Hepatocyte (in vitro differentiated cells): ENCODE measurements around the gene CC2D2B. TPM values are rescaled to one million over a fixed set of nuclear protein-coding genes. Genes with fewer than 3 reads are reported as not detected.
"Not testable (repeated sequence)": the region's sequence is repeated elsewhere in the genome, so short reads cannot be mapped to it uniquely, and the experiment has no call there.

Source experiments
- DNase-seq: peaks from one replicate; pipeline ENCODE4 v3.0.0-alpha.2; 2016; ENCODE audit warnings: low spot score
- H2AFZ ChIP-seq: fragments of 200-600 bp; sonication (generic); 2 replicates; pipeline ENCODE4 v1.6.0; 2016; ENCODE audit warnings: antibody characterized with exemption, mild to moderate bottlenecking
- H3K27ac ChIP-seq: fragments of 200-600 bp; sonication (generic); 2 replicates; pipeline ENCODE4 v1.5.1; 2016; ENCODE audit warnings: mild to moderate bottlenecking
- H3K27me3 ChIP-seq: fragments of 200-600 bp; sonication (generic); 2 replicates; pipeline ENCODE4 v1.6.1; 2016
- H3K36me3 ChIP-seq: fragments of 200-600 bp; sonication (generic); replicated peaks from 2 replicates; pipeline ENCODE4 v1.5.1; 2016; ENCODE audit warnings: low read depth; ENCODE audit not compliant: insufficient read depth
- H3K4me1 ChIP-seq: fragments of 200-600 bp; sonication (generic); 2 replicates; pipeline ENCODE4 v1.5.1; 2016; ENCODE audit warnings: mild to moderate bottlenecking, moderate library complexity; ENCODE audit not compliant: insufficient read depth
- H3K4me2 ChIP-seq: fragments of 200-600 bp; sonication (generic); 2 replicates; pipeline ENCODE4 v1.6.0; 2016
- H3K4me3 ChIP-seq: fragments of 200-600 bp; sonication (generic); 2 replicates; pipeline ENCODE4 v1.5.1; 2016; ENCODE audit warnings: mild to moderate bottlenecking
- H3K79me2 ChIP-seq: fragments of 200-600 bp; sonication (generic); 2 replicates; pipeline ENCODE4 v1.6.0; 2017; ENCODE audit warnings: mild to moderate bottlenecking
- H3K9me2 ChIP-seq: fragments of 200-600 bp; sonication (generic); replicated peaks from 2 replicates; pipeline ENCODE4 v1.6.0; 2017; ENCODE audit warnings: mild to moderate bottlenecking; ENCODE audit not compliant: insufficient read depth
- H3K9me3 ChIP-seq: fragments of 200-600 bp; sonication (generic); 2 replicates; pipeline ENCODE4 v1.5.1; 2016; ENCODE audit warnings: low read depth, mild to moderate bottlenecking
- H4K20me1 ChIP-seq: fragments of 200-600 bp; sonication (generic); 2 replicates; pipeline ENCODE4 v1.6.0; 2016; ENCODE audit warnings: mild to moderate bottlenecking; ENCODE audit not compliant: insufficient read depth, poor library complexity, severe bottlenecking
- CTCF ChIP-seq: fragments of 200-600 bp; sonication (generic); IDR thresholded peaks from 2 replicates; pipeline ENCODE4 v1.5.1; 2016; ENCODE audit warnings: antibody characterized with exemption, mild to moderate bottlenecking; ENCODE audit not compliant: poor library complexity
- EZH2 ChIP-seq: fragments of 200-600 bp; sonication (generic); IDR thresholded peaks from 2 replicates; pipeline ENCODE4 v1.6.1; 2016; ENCODE audit warnings: antibody characterized with exemption, mild to moderate bottlenecking, borderline replicate concordance
- EZH2phosphoT487 ChIP-seq: fragments of 200-600 bp; sonication (generic); IDR thresholded peaks from one replicate; pipeline ENCODE4 v1.6.1; 2018; ENCODE audit warnings: antibody characterized with exemption, mild to moderate bottlenecking, low read depth, moderate library complexity; ENCODE audit not compliant: unreplicated experiment, severe bottlenecking
- WGBS: methylation state at CpG from one replicate; pipeline ENCODE4 v1.1.6; 2016; ENCODE audit warnings: low lambda C conversion rate; ENCODE audit errors: missing lambda C conversion rate; 5-methylcytosine and 5-hydroxymethylcytosine counted together
- polyA plus RNA-seq: library from polyadenylated mRNA; unstranded; fragments of >200 nt; fragmentation: Nextera tagmentation; extraction: Ambion mirVana; gene quantifications from 2 replicates; pipeline ENCODE4 v1.2.1, GENCODE V29; 2016
- total RNA-seq: library from RNA; depleted of rRNA; stranded (reverse); fragments of >200 nt; gene quantifications from 2 replicates; pipeline ENCODE4 v1.2.3, GENCODE V29; 2014

The CC2D2B gene
- total and polyA plus RNA-seq, 2 experiments from 2014 or later = 0.13 TPM; not detected in 1

GRCh38 chr10:95867866-95868265 is 39.9 kb upstream of the CC2D2B start:
- no peak overlapping the region for H3K4me3 ChIP-seq
- no peak overlapping the region for H2AFZ ChIP-seq
- no peaks in the 10 kb centered on the region for H3K9me2 ChIP-seq
- no peaks in the 10 kb centered on the region for H4K20me1 ChIP-seq
- 94% methylated on average over 4 of the region's 4 CpGs for WGBS
- H3K4me1 ChIP-seq = peaks cover 12% of the 10 kb centered on the region
- H3K79me2 ChIP-seq = no peaks in the 10 kb centered on the region
- no peak for DNase-seq
- no peak overlapping the region for H3K4me2 ChIP-seq
- H3K9me3 ChIP-seq = no peaks in the 10 kb centered on the region
- no peaks in the 10 kb centered on the region for H3K36me3 ChIP-seq
- H3K27ac ChIP-seq = no peak overlapping the region
- no peaks in the 10 kb centered on the region for H3K27me3 ChIP-seq
- TF ChIP-seq EZH2phosphoT487 = no peak
- no peak for TF ChIP-seq CTCF
- TF ChIP-seq EZH2 = no peak

GRCh38 chr10:95872158-95872711 is 35.5 kb upstream of the CC2D2B start:
- no peak overlapping the region for H2AFZ ChIP-seq
- no peaks in the 10 kb centered on the region for H3K9me2 ChIP-seq
- no peaks in the 10 kb centered on the region for H3K27me3 ChIP-seq
- H3K4me3 ChIP-seq = no peak overlapping the region
- H4K20me1 ChIP-seq = no peaks in the 10 kb centered on the region
- 3% methylated on average over 2 of the region's 2 CpGs for WGBS
- no peaks in the 10 kb centered on the region for H3K79me2 ChIP-seq
- no peaks in the 10 kb centered on the region for H3K9me3 ChIP-seq
- H3K27ac ChIP-seq = no peak overlapping the region
- no peaks in the 10 kb centered on the region for H3K4me1 ChIP-seq
- no peak overlapping the region for H3K4me2 ChIP-seq
- H3K36me3 ChIP-seq = peaks cover 7% of the 10 kb centered on the region
- no peak for DNase-seq
- TF ChIP-seq EZH2phosphoT487 (no peak), EZH2 (no peak), CTCF (no peak)

- Histone ChIP-seq H3K4me3 (no peak overlapping the region), H3K27ac (no peak overlapping the region), H3K27me3 (no peaks in the 10 kb centered on the region), H2AFZ (no peak overlapping the region), H3K4me2 (no peak overlapping the region), H3K79me2 (no peaks in the 10 kb centered on the region), H3K4me1 (no peaks in the 10 kb centered on the region), H4K20me1 (no peaks in the 10 kb centered on the region), H3K36me3 (peaks cover 7% of the 10 kb centered on the region), H3K9me2 (no peaks in the 10 kb centered on the region), H3K9me3 (no peaks in the 10 kb centered on the region)
- WGBS = 93% methylated on average over 2 of the region's 2 CpGs
- DNase-seq = no peak
- TF ChIP-seq CTCF (no peak), EZH2 (no peak), EZH2phosphoT487 (no peak)
These were observed 34.6 kb upstream of the CC2D2B start for GRCh38 chr10:95873139-95873538.

GRCh38 chr10:95873651-95874050 is 34.1 kb upstream of the CC2D2B start:
- WGBS = 97% methylated on average over 4 of the region's 4 CpGs
- TF ChIP-seq CTCF (no peak), EZH2 (no peak), EZH2phosphoT487 (no peak)
- Histone ChIP-seq H3K27me3 (no peaks in the 10 kb centered on the region), H3K4me2 (no peak overlapping the region), H3K36me3 (peaks cover 7% of the 10 kb centered on the region), H3K9me3 (no peaks in the 10 kb centered on the region), H3K79me2 (no peaks in the 10 kb centered on the region), H3K27ac (no peak overlapping the region), H3K4me1 (no peaks in the 10 kb centered on the region), H3K9me2 (no peaks in the 10 kb centered on the region), H4K20me1 (no peaks in the 10 kb centered on the region), H2AFZ (no peak overlapping the region), H3K4me3 (no peak overlapping the region)
- DNase-seq = no peak

GRCh38 chr10:95874783-95875182 is 33.0 kb upstream of the CC2D2B start:
- not testable (repeated sequence) for H3K36me3 ChIP-seq, H3K9me2 ChIP-seq, H3K4me3 ChIP-seq, H2AFZ ChIP-seq, H3K4me1 ChIP-seq, DNase-seq, H3K9me3 ChIP-seq, H4K20me1 ChIP-seq, H3K27ac ChIP-seq, H3K79me2 ChIP-seq, H3K27me3 ChIP-seq, H3K4me2 ChIP-seq
